ENCODE data around the gene TMEM35A.

TMEM35A gene, protein sequence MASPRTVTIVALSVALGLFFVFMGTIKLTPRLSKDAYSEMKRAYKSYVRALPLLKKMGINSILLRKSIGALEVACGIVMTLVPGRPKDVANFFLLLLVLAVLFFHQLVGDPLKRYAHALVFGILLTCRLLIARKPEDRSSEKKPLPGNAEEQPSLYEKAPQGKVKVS

DNA sequence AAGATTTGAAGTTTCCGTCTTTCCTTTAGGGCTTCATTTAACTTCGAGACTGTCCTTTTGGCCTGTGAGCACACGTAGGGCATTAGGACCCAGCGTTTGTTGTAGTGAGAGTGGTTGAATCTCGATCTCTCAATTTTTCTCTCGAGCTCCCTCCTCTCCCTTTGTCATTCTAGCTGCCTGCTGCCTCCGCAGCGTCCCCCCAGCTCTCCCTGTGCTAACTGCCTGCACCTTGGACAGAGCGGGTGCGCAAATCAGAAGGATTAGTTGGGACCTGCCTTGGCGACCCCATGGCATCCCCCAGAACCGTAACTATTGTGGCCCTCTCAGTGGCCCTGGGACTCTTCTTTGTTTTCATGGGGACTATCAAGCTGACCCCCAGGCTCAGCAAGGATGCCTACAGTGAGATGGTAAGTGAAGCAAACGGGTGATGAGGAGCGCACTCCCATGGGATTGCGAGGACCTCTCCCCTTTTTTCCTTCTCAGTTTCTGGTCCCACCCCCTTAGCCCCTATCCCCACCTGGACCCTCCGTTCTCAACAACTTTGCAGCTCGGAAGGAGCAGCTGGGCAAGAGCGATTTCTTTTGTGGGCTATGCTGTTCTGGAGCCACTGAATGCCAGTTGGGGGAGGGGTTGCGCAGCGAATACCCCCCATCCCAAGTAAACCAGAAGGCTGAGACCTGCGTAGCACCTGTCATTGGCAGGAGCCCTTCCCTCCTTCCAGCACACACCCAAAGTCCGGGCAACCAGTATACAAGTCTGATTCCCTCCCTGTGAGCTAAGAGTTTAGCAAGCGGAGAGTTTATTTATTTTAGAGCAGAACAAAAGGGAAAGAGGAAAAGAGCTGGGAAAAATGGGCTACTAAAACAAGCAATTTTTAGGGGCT is at the start of gene TMEM35A:
Gene TMEM35A, plus strand, starts transcription at position 164 of the 883 bp plus-strand sequence. Its CDS starts 124 bp downstream, at position 288.
- Histone ChIP-seq H4K20me1 (ENCODE audit: control insufficient read depth, insufficient read depth, low read depth, low read length) (no peaks in the 10 kb centered on the region), H3K4me3 (ENCODE audit: low read length) (no peak within 1 kb of the TSS), H3K9me2 (replicated peaks; ENCODE audit: control insufficient read depth, low read length) (no peaks in the 10 kb centered on the region), H3F3A (ENCODE audit: control insufficient read depth, insufficient read depth) (no peaks in the 10 kb centered on the region), H3K9me3 (ENCODE audit: control insufficient read depth, insufficient read depth, low read length) (no peaks in the 10 kb centered on the region), H3K27ac (ENCODE audit: low read depth, low read length) (no peak within 1 kb of the TSS), H3K79me2 (ENCODE audit: control insufficient read depth, low read length) (no peaks in the 10 kb centered on the region), H3K4me1 (ENCODE audit: control insufficient read depth, low read length) (no peaks in the 10 kb centered on the region), H3K4me2 (ENCODE audit: low read length) (no peak within 1 kb of the TSS), H3K36me3 (ENCODE audit: control insufficient read depth, low read length) (no peaks in the 10 kb centered on the region), H3K27me3 (ENCODE audit: control insufficient read depth, low read length) (peaks cover 5% of the 10 kb centered on the region; the same call in 1 of the 2 replicates)
- no peak for TF ChIP-seq EZH2phosphoT487 (IDR thresholded peaks at IDR 0.05; ENCODE audit: borderline replicate concordance, low read length)
- TF ChIP-seq, protein P1, sequence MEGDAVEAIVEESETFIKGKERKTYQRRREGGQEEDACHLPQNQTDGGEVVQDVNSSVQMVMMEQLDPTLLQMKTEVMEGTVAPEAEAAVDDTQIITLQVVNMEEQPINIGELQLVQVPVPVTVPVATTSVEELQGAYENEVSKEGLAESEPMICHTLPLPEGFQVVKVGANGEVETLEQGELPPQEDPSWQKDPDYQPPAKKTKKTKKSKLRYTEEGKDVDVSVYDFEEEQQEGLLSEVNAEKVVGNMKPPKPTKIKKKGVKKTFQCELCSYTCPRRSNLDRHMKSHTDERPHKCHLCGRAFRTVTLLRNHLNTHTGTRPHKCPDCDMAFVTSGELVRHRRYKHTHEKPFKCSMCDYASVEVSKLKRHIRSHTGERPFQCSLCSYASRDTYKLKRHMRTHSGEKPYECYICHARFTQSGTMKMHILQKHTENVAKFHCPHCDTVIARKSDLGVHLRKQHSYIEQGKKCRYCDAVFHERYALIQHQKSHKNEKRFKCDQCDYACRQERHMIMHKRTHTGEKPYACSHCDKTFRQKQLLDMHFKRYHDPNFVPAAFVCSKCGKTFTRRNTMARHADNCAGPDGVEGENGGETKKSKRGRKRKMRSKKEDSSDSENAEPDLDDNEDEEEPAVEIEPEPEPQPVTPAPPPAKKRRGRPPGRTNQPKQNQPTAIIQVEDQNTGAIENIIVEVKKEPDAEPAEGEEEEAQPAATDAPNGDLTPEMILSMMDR (IDR thresholded peaks at IDR 0.05; ENCODE audit: low read depth, low read length, poor library complexity, severe bottlenecking), result no peak

GRCh38 chrX:101029665-101030064 is 49.0 kb upstream of the TMEM35A start:
- Histone ChIP-seq H3K27ac (ENCODE audit: low read depth, low read length) (no peak overlapping the region), H4K20me1 (ENCODE audit: control insufficient read depth, insufficient read depth, low read depth, low read length) (no peaks in the 10 kb centered on the region), H3K27me3 (ENCODE audit: control insufficient read depth, low read length) (no peaks in the 10 kb centered on the region), H3K4me1 (ENCODE audit: control insufficient read depth, low read length) (no peaks in the 10 kb centered on the region), H3K4me3 (ENCODE audit: low read length) (no peak overlapping the region), H3K9me3 (ENCODE audit: control insufficient read depth, insufficient read depth, low read length) (no peaks in the 10 kb centered on the region), H3K4me2 (ENCODE audit: low read length) (no peak overlapping the region), H3K79me2 (ENCODE audit: control insufficient read depth, low read length) (no peaks in the 10 kb centered on the region), H3F3A (ENCODE audit: control insufficient read depth, insufficient read depth) (no peaks in the 10 kb centered on the region), H3K36me3 (ENCODE audit: control insufficient read depth, low read length) (no peaks in the 10 kb centered on the region), H3K9me2 (replicated peaks; ENCODE audit: control insufficient read depth, low read length) (no peaks in the 10 kb centered on the region)
- TF ChIP-seq, protein P1 (IDR thresholded peaks at IDR 0.05; ENCODE audit: low read depth, low read length, poor library complexity, severe bottlenecking), result no peak
- no peak for TF ChIP-seq EZH2phosphoT487 (IDR thresholded peaks at IDR 0.05; ENCODE audit: borderline replicate concordance, low read length)

- no peak overlapping the region for H3K27ac ChIP-seq (ENCODE audit: low read depth, low read length)
- no peak for TF ChIP-seq EZH2phosphoT487 (IDR thresholded peaks at IDR 0.05; ENCODE audit: borderline replicate concordance, low read length)
- TF ChIP-seq, protein P1 (IDR thresholded peaks at IDR 0.05; ENCODE audit: low read depth, low read length, poor library complexity, severe bottlenecking), result no peak
- no peak overlapping the region for H3K4me3 ChIP-seq (ENCODE audit: low read length)
- H3K36me3 ChIP-seq (ENCODE audit: control insufficient read depth, low read length), result peaks cover 19% of the 10 kb centered on the region
- no peaks in the 10 kb centered on the region for H3K4me1 ChIP-seq (ENCODE audit: control insufficient read depth, low read length)
- no peaks in the 10 kb centered on the region for H3K9me2 ChIP-seq (replicated peaks; ENCODE audit: control insufficient read depth, low read length)
- no peaks in the 10 kb centered on the region for H4K20me1 ChIP-seq (ENCODE audit: control insufficient read depth, insufficient read depth, low read depth, low read length)
- H3K4me2 ChIP-seq (ENCODE audit: low read length), result no peak overlapping the region
- H3K79me2 ChIP-seq (ENCODE audit: control insufficient read depth, low read length), result no peaks in the 10 kb centered on the region
- H3K27me3 ChIP-seq (ENCODE audit: control insufficient read depth, low read length), result no peaks in the 10 kb centered on the region
- no peaks in the 10 kb centered on the region for H3K9me3 ChIP-seq (ENCODE audit: control insufficient read depth, insufficient read depth, low read length)
- no peaks in the 10 kb centered on the region for H3F3A ChIP-seq (ENCODE audit: control insufficient read depth, insufficient read depth)
Observed at GRCh38 chrX:101037231-101037630, 41.4 kb upstream of the TMEM35A start.

Data from DOHH2 (cell line).